PC-3 (cell line): ENCODE results near the gene HIPK2. TPM values are rescaled to one million over a fixed set of nuclear protein-coding genes. Genes with fewer than 3 reads are reported as not detected.

ENCODE experiments used
- ATAC-seq: fragments of 200-7000 bp; cut with Tn5 transposase; 2 replicates; pipeline ENCODE4 v1.9.1; 2020; ENCODE audit warnings: mild to moderate bottlenecking, moderate library complexity
- BruUV-seq: library from RNA; stranded (reverse); fragments of 400-500 nt; replicated peaks from 2 replicates; lab custom pipeline; 2021; lab: Mats Ljungman, UMichigan
- CTCF ChIA-PET: fragments of 300-600 bp; sonication (Branson Sonifier 250); formaldehyde crosslinking; loops from one replicate; lab custom pipeline; 2022; ENCODE audit warnings: antibody characterized with exemption; lab: Charles Lee
- POLR2A ChIA-PET: fragments of 300-600 bp; sonication (Branson Sonifier 250); formaldehyde crosslinking; loops from one replicate; lab custom pipeline; 2022; ENCODE audit warnings: antibody characterized with exemption; ENCODE audit not compliant: unreplicated experiment; lab: Charles Lee
- DNase-seq: peaks from one replicate; pipeline ENCODE4 v3.0.0-alpha.2; 2015
- H2AFZ ChIP-seq: fragments of 300-600 bp; sonication (generic); 2 replicates; pipeline ENCODE4 v1.6.0; 2016; ENCODE audit warnings: antibody characterized with exemption, low read length
- H3F3A ChIP-seq: fragments of 300-600 bp; sonication (generic); one replicate; pipeline ENCODE4 v1.6.0; 2017; ENCODE audit warnings: antibody characterized with exemption, low read length, control low read depth, mild to moderate bottlenecking; ENCODE audit not compliant: unreplicated experiment
- H3K27ac ChIP-seq: fragments of 300-600 bp; sonication (generic); 2 replicates; pipeline ENCODE4 v1.5.1; 2016; ENCODE audit warnings: mild to moderate bottlenecking, low read length
- H3K27me3 ChIP-seq: fragments of 300-600 bp; sonication (generic); 2 replicates; pipeline ENCODE4 v1.6.1; 2016; ENCODE audit warnings: low read length, mixed read lengths
- H3K36me3 ChIP-seq: fragments of 300-600 bp; sonication (generic); 2 replicates; pipeline ENCODE4 v1.6.1; 2016; ENCODE audit warnings: low read depth, mixed run types, low read length, mixed read lengths
- H3K4me1 ChIP-seq: fragments of 300-600 bp; sonication (generic); 2 replicates; pipeline ENCODE4 v1.5.1; 2016; ENCODE audit warnings: low read length; ENCODE audit not compliant: insufficient read depth
- H3K4me2 ChIP-seq: fragments of 300-600 bp; sonication (generic); 2 replicates; pipeline ENCODE4 v1.6.0; 2016; ENCODE audit warnings: low read length
- H3K4me3 ChIP-seq: fragments of 300-600 bp; sonication (generic); 2 replicates; pipeline ENCODE4 v1.5.1; 2016; ENCODE audit warnings: mild to moderate bottlenecking, low read length, mixed read lengths
- H3K79me2 ChIP-seq: fragments of 300-600 bp; sonication (generic); 2 replicates; pipeline ENCODE4 v1.6.1; 2017; ENCODE audit warnings: low read length, mixed read lengths
- H3K9ac ChIP-seq: fragments of 300-600 bp; sonication (generic); 2 replicates; pipeline ENCODE4 v1.6.0; 2016; ENCODE audit warnings: mild to moderate bottlenecking, low read length
- H3K9me2 ChIP-seq: fragments of 300-600 bp; sonication (generic); replicated peaks from 2 replicates; pipeline ENCODE4 v1.6.1; 2016; ENCODE audit warnings: mixed run types, low read length, mixed read lengths
- H3K9me3 ChIP-seq: fragments of 300-600 bp; sonication (generic); 2 replicates; pipeline ENCODE4 v1.6.1; 2016; ENCODE audit warnings: low read length, mixed read lengths
- H4K20me1 ChIP-seq: fragments of 300-600 bp; sonication (generic); 2 replicates; pipeline ENCODE4 v1.6.1; 2016; ENCODE audit warnings: low read length, mixed read lengths
- EZH2 ChIP-seq: fragments of 300-600 bp; sonication (generic); IDR thresholded peaks from one replicate; pipeline ENCODE4 v1.6.1; 2017; ENCODE audit warnings: antibody characterized with exemption, mild to moderate bottlenecking, low read length; ENCODE audit not compliant: unreplicated experiment
- EZH2phosphoT487 ChIP-seq: fragments of 300-600 bp; sonication (generic); IDR thresholded peaks from 2 replicates; pipeline ENCODE4 v1.6.1; 2018; ENCODE audit warnings: mild to moderate bottlenecking, antibody characterized with exemption, low read length, borderline replicate concordance
- intact Hi-C: fragments of 100-400 bp; cut with micrococcal nuclease; formaldehyde crosslinking; loops from 2 replicates; pipeline ENCODE4 v1.9.0; 2023
- total RNA-seq: library from RNA; depleted of rRNA; stranded (reverse); fragments of >200 nt; gene quantifications from 2 replicates; pipeline ENCODE4 v1.2.3, GENCODE V29; 2014
- TF ChIP-seq, protein P1 (sequence below): fragments of 300-600 bp; sonication (generic); conservative IDR thresholded peaks from 2 replicates; pipeline ENCODE4 v1.5.1; 2017; ENCODE audit warnings: antibody characterized with exemption, low read depth, mild to moderate bottlenecking, low read length

Gene HIPK2
- total RNA-seq, 1 experiment from 2014 or later: 38.1 TPM

DNA sequence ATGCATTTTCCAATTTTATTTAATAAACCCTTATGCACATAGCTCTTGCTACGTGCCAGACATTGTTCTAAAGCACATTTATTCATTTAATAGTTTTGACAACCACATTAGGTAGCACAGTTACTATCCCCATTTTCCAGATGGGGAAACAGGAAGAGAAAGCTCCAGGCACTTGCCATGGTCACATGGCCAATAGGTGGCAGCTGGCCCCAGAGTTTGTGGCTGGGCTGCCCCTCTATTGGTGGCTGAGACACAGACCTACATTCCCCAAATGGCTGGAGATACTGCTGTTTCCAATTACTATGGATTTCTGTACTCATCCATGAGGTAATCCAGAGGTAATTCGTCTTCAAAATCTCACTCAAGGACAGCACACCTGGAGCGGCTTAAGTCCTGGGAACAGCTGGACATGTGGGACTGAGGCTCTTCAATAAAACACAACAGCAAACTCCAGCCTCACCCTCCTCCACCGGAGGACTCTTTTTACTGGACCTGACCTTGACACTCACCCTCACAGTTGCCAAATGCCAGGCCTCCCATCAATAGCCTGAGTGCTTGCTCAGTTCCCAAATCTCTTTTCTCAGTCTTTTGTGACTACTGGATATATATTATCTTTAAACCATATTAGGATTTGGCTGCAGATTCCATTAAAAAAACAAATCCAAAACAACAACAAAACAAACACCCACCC lies 148.3 kb downstream of the HIPK2 start:
- intact Hi-C loops: no loop called here
- DNase-seq (no peak), ATAC-seq (peak; percentile 45)
- no peaks in the 10 kb centered on the region for H3K9me3 ChIP-seq
- no peaks in the 10 kb centered on the region for H3K9me2 ChIP-seq
- H4K20me1 ChIP-seq: no peaks in the 10 kb centered on the region
- ChIA-PET POLR2A (no interaction called here), CTCF (no interaction called here)
- H3F3A ChIP-seq: no peaks in the 10 kb centered on the region
- H3K27me3 ChIP-seq: no peaks in the 10 kb centered on the region
- peaks cover 5% of the 10 kb centered on the region; the same call in 1 of the 2 replicates for H3K79me2 ChIP-seq
- peaks cover 62% of the 10 kb centered on the region for H3K36me3 ChIP-seq
- no peak for TF ChIP-seq EZH2
- TF ChIP-seq, protein P1, sequence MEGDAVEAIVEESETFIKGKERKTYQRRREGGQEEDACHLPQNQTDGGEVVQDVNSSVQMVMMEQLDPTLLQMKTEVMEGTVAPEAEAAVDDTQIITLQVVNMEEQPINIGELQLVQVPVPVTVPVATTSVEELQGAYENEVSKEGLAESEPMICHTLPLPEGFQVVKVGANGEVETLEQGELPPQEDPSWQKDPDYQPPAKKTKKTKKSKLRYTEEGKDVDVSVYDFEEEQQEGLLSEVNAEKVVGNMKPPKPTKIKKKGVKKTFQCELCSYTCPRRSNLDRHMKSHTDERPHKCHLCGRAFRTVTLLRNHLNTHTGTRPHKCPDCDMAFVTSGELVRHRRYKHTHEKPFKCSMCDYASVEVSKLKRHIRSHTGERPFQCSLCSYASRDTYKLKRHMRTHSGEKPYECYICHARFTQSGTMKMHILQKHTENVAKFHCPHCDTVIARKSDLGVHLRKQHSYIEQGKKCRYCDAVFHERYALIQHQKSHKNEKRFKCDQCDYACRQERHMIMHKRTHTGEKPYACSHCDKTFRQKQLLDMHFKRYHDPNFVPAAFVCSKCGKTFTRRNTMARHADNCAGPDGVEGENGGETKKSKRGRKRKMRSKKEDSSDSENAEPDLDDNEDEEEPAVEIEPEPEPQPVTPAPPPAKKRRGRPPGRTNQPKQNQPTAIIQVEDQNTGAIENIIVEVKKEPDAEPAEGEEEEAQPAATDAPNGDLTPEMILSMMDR: 0 out of 2 replicates have a peak, but pooled peaks have one; percentile 12
- TF ChIP-seq EZH2phosphoT487: no peak
- no peak overlapping the region for H3K9ac ChIP-seq
- no peak overlapping the region for H3K27ac ChIP-seq
- H3K4me1 ChIP-seq: no peaks in the 10 kb centered on the region
- no peak overlapping the region for H3K4me3 ChIP-seq
- TSS peak; percentile 4 for BruUV-seq
- no peak overlapping the region for H3K4me2 ChIP-seq
- H2AFZ ChIP-seq: no peak overlapping the region

DNA sequence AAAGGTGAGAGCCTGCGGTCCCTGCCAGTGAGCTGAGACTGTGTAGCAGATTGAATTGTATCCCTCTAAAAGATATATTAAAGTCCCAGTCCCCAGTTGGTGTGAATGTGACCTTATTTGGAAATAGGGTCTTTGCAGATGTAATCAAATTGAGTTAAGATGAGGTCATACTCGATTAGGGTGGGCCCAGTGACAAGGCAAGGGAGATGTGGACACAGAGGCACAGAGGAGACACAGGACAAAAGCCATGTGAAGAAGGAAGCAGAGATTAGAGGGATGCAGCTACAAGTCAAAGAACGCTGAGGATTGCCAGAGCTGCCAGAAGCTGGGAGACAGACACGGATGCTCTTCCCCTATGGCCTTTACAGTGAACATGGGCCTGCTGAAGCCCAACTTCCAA lies 150.0 kb downstream of the HIPK2 start:
- H3K4me2 ChIP-seq: no peak overlapping the region
- POLR2A ChIA-PET: no interaction called here
- H3K9ac ChIP-seq: no peak overlapping the region
- no peaks in the 10 kb centered on the region for H3K27me3 ChIP-seq
- no peak overlapping the region for H3K27ac ChIP-seq
- no peaks in the 10 kb centered on the region for H3K79me2 ChIP-seq
- no peaks in the 10 kb centered on the region for H3K9me2 ChIP-seq
- no peak for TF ChIP-seq EZH2phosphoT487
- TF ChIP-seq, protein P1: no peak
- no peak for TF ChIP-seq EZH2
- BruUV-seq: no TSS peak
- DNase-seq (no peak), ATAC-seq (no peak)
- no peaks in the 10 kb centered on the region for H3K4me1 ChIP-seq
- no peaks in the 10 kb centered on the region for H3F3A ChIP-seq
- H3K4me3 ChIP-seq: no peak overlapping the region
- no peaks in the 10 kb centered on the region for H3K9me3 ChIP-seq
- H4K20me1 ChIP-seq: no peaks in the 10 kb centered on the region
- intact Hi-C loops: no loop called here
- H2AFZ ChIP-seq: no peak overlapping the region
- H3K36me3 ChIP-seq: peaks cover 67% of the 10 kb centered on the region
- CTCF ChIA-PET: no interaction called here

DNA sequence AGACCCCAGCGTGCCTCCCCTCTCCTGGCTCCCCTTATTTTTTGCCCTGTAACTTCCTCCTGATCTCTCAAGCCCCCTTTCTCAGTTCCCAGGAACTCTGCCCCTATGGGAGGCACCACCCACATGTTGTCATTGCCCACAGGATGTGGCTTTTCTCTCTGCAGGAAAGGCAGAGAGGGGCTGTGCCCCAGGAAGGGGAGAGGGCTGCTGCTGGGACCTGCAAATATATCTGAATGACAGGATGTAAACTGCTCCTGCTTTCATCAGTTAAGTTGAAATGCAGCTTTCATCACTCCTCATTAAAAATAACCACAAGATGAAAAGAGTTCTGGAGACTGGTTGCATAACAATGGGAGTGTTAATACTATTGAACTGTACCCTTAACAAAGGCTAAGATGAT lies 151.0 kb downstream of the HIPK2 start:
- CTCF ChIA-PET: no interaction called here
- no peak overlapping the region for H3K4me2 ChIP-seq
- TF ChIP-seq EZH2phosphoT487 (no peak), EZH2 (no peak)
- TF ChIP-seq, protein P1: no peak
- no peaks in the 10 kb centered on the region for H3K9me3 ChIP-seq
- no peak overlapping the region for H2AFZ ChIP-seq
- no peaks in the 10 kb centered on the region for H3K27me3 ChIP-seq
- no peak overlapping the region for H3K9ac ChIP-seq
- H3K27ac ChIP-seq: no peak overlapping the region
- DNase-seq (no peak), ATAC-seq (no peak)
- H3K79me2 ChIP-seq: no peaks in the 10 kb centered on the region
- no peaks in the 10 kb centered on the region for H3K4me1 ChIP-seq
- no peaks in the 10 kb centered on the region for H4K20me1 ChIP-seq
- no peak overlapping the region for H3K4me3 ChIP-seq
- H3F3A ChIP-seq: no peaks in the 10 kb centered on the region
- no TSS peak for BruUV-seq
- POLR2A ChIA-PET: no interaction called here
- H3K36me3 ChIP-seq: peaks cover 72% of the 10 kb centered on the region
- intact Hi-C loops: no loop called here
- H3K9me2 ChIP-seq: no peaks in the 10 kb centered on the region
